ENCODE results near the gene ETS1.

The ETS1 gene

GRCh38 chr11:128563308-128563707, 24.1 kb downstream of the ETS1 start:
- H3K36me3 ChIP-seq (ENCODE audit: insufficient read depth, low read length): no peaks in the 10 kb centered on the region
- H3K27ac ChIP-seq (ENCODE audit: low read depth, low read length): no peak overlapping the region
- no peak overlapping the region for H3K4me3 ChIP-seq (ENCODE audit: low read depth in 1 of 2, low read length in 2 of 2)
- no peak overlapping the region for H3K9ac ChIP-seq (ENCODE audit: low read length)
- H3K9me3 ChIP-seq (ENCODE audit: low read length): no peaks in the 10 kb centered on the region
- no peaks in the 10 kb centered on the region for H3K27me3 ChIP-seq (ENCODE audit: control insufficient read depth in 1 of 2, insufficient read depth in 2 of 2, low read length in 2 of 2)
- H3K4me1 ChIP-seq (ENCODE audit: insufficient read depth, low read length): no peaks in the 10 kb centered on the region

- no peaks in the 10 kb centered on the region for H3K9me3 ChIP-seq (ENCODE audit: low read length)
- no peaks in the 10 kb centered on the region for H3K4me1 ChIP-seq (ENCODE audit: insufficient read depth, low read length)
- H3K27me3 ChIP-seq (ENCODE audit: control insufficient read depth in 1 of 2, insufficient read depth in 2 of 2, low read length in 2 of 2): no peaks in the 10 kb centered on the region
- H3K36me3 ChIP-seq (ENCODE audit: insufficient read depth, low read length): no peaks in the 10 kb centered on the region
- H3K27ac ChIP-seq (ENCODE audit: low read depth, low read length): no peak overlapping the region
- no peak overlapping the region for H3K9ac ChIP-seq (ENCODE audit: low read length)
- no peak overlapping the region for H3K4me3 ChIP-seq (ENCODE audit: low read depth in 1 of 2, low read length in 2 of 2)
These were observed 27.8 kb downstream of the ETS1 start for GRCh38 chr11:128559496-128560103.

- H3K4me3 ChIP-seq (ENCODE audit: low read depth in 1 of 2, low read length in 2 of 2): no peak overlapping the region
- no peaks in the 10 kb centered on the region for H3K4me1 ChIP-seq (ENCODE audit: insufficient read depth, low read length)
- peaks cover 0 to 5% of the 10 kb centered on the region in 2 donors for H3K27me3 ChIP-seq (ENCODE audit: control insufficient read depth in 1 of 2, insufficient read depth in 2 of 2, low read length in 2 of 2)
- no peak overlapping the region for H3K9ac ChIP-seq (ENCODE audit: low read length)
- H3K36me3 ChIP-seq (ENCODE audit: insufficient read depth, low read length): no peaks in the 10 kb centered on the region
- no peak overlapping the region for H3K27ac ChIP-seq (ENCODE audit: low read depth, low read length)
- H3K9me3 ChIP-seq (ENCODE audit: low read length): no peaks in the 10 kb centered on the region
These were observed 31.8 kb downstream of the ETS1 start for GRCh38 chr11:128555606-128556005.

- Histone ChIP-seq H3K36me3 (ENCODE audit: insufficient read depth, low read length) (no peaks in the 10 kb centered on the region), H3K27me3 (ENCODE audit: control insufficient read depth in 1 of 2, insufficient read depth in 2 of 2, low read length in 2 of 2) (peaks cover 0 to 5% of the 10 kb centered on the region in 2 donors), H3K9ac (ENCODE audit: low read length) (no peak overlapping the region), H3K4me1 (ENCODE audit: insufficient read depth, low read length) (peaks cover 13% of the 10 kb centered on the region), H3K27ac (ENCODE audit: low read depth, low read length) (no peak overlapping the region), H3K4me3 (ENCODE audit: low read depth in 1 of 2, low read length in 2 of 2) (no peak overlapping the region), H3K9me3 (ENCODE audit: low read length) (no peaks in the 10 kb centered on the region)
These were observed 33.5 kb downstream of the ETS1 start for GRCh38 chr11:128553662-128554362.

GRCh38 chr11:128552783-128553661, 34.3 kb downstream of the ETS1 start:
- Histone ChIP-seq H3K27me3 (ENCODE audit: control insufficient read depth in 1 of 2, insufficient read depth in 2 of 2, low read length in 2 of 2) (peaks cover 0 to 5% of the 10 kb centered on the region in 2 donors), H3K27ac (ENCODE audit: low read depth, low read length) (no peak overlapping the region), H3K9ac (ENCODE audit: low read length) (no peak overlapping the region), H3K4me3 (ENCODE audit: low read depth in 1 of 2, low read length in 2 of 2) (no peak overlapping the region), H3K36me3 (ENCODE audit: insufficient read depth, low read length) (no peaks in the 10 kb centered on the region), H3K9me3 (ENCODE audit: low read length) (no peaks in the 10 kb centered on the region), H3K4me1 (ENCODE audit: insufficient read depth, low read length) (peaks cover 19% of the 10 kb centered on the region)

- no peak overlapping the region for H3K9ac ChIP-seq (ENCODE audit: low read length)
- H3K9me3 ChIP-seq (ENCODE audit: low read length): no peaks in the 10 kb centered on the region
- H3K27me3 ChIP-seq (ENCODE audit: control insufficient read depth in 1 of 2, insufficient read depth in 2 of 2, low read length in 2 of 2): peaks cover 0 to 5% of the 10 kb centered on the region in 2 donors
- H3K36me3 ChIP-seq (ENCODE audit: insufficient read depth, low read length): no peaks in the 10 kb centered on the region
- H3K27ac ChIP-seq (ENCODE audit: low read depth, low read length): no peak overlapping the region
- H3K4me1 ChIP-seq (ENCODE audit: insufficient read depth, low read length): peaks cover 28% of the 10 kb centered on the region
- H3K4me3 ChIP-seq (ENCODE audit: low read depth in 1 of 2, low read length in 2 of 2): no peak overlapping the region
These were observed 35.6 kb downstream of the ETS1 start for GRCh38 chr11:128551611-128552335.

GRCh38 chr11:128551058-128551457, 36.3 kb downstream of the ETS1 start:
- Histone ChIP-seq H3K4me3 (ENCODE audit: low read depth in 1 of 2, low read length in 2 of 2) (no peak overlapping the region), H3K9me3 (ENCODE audit: low read length) (no peaks in the 10 kb centered on the region), H3K4me1 (ENCODE audit: insufficient read depth, low read length) (peaks cover 30% of the 10 kb centered on the region), H3K9ac (ENCODE audit: low read length) (no peak overlapping the region), H3K27me3 (ENCODE audit: control insufficient read depth in 1 of 2, insufficient read depth in 2 of 2, low read length in 2 of 2) (peaks cover 0 to 5% of the 10 kb centered on the region in 2 donors), H3K27ac (ENCODE audit: low read depth, low read length) (no peak overlapping the region), H3K36me3 (ENCODE audit: insufficient read depth, low read length) (no peaks in the 10 kb centered on the region)

- no peak overlapping the region for H3K27ac ChIP-seq (ENCODE audit: low read depth, low read length)
- peaks cover 30% of the 10 kb centered on the region for H3K4me1 ChIP-seq (ENCODE audit: insufficient read depth, low read length)
- no peaks in the 10 kb centered on the region for H3K36me3 ChIP-seq (ENCODE audit: insufficient read depth, low read length)
- H3K9ac ChIP-seq (ENCODE audit: low read length): no peak overlapping the region
- H3K4me3 ChIP-seq (ENCODE audit: low read depth in 1 of 2, low read length in 2 of 2): no peak overlapping the region
- no peaks in the 10 kb centered on the region for H3K9me3 ChIP-seq (ENCODE audit: low read length)
- H3K27me3 ChIP-seq (ENCODE audit: control insufficient read depth in 1 of 2, insufficient read depth in 2 of 2, low read length in 2 of 2): peaks cover 0 to 5% of the 10 kb centered on the region in 2 donors
These were observed 37.0 kb downstream of the ETS1 start for GRCh38 chr11:128550261-128550821.

GRCh38 chr11:128549256-128549944, 38.0 kb downstream of the ETS1 start:
- H3K27me3 ChIP-seq (ENCODE audit: control insufficient read depth in 1 of 2, insufficient read depth in 2 of 2, low read length in 2 of 2): peaks cover 0 to 5% of the 10 kb centered on the region in 2 donors
- H3K9me3 ChIP-seq (ENCODE audit: low read length): no peaks in the 10 kb centered on the region
- H3K4me1 ChIP-seq (ENCODE audit: insufficient read depth, low read length): peaks cover 35% of the 10 kb centered on the region
- H3K9ac ChIP-seq (ENCODE audit: low read length): no peak overlapping the region
- peak overlapping the region in 1 of 2 donors; percentile 64 for H3K4me3 ChIP-seq (ENCODE audit: low read depth in 1 of 2, low read length in 2 of 2)
- H3K27ac ChIP-seq (ENCODE audit: low read depth, low read length): peak overlapping the region; percentile 43
- no peaks in the 10 kb centered on the region for H3K36me3 ChIP-seq (ENCODE audit: insufficient read depth, low read length)

- Histone ChIP-seq H3K4me3 (ENCODE audit: low read depth in 1 of 2, low read length in 2 of 2) (peak overlapping the region; percentile 56 to 64), H3K4me1 (ENCODE audit: insufficient read depth, low read length) (peaks cover 36% of the 10 kb centered on the region), H3K27ac (ENCODE audit: low read depth, low read length) (no peak overlapping the region), H3K36me3 (ENCODE audit: insufficient read depth, low read length) (no peaks in the 10 kb centered on the region), H3K27me3 (ENCODE audit: control insufficient read depth in 1 of 2, insufficient read depth in 2 of 2, low read length in 2 of 2) (peaks cover 0 to 5% of the 10 kb centered on the region in 2 donors), H3K9me3 (ENCODE audit: low read length) (no peaks in the 10 kb centered on the region), H3K9ac (ENCODE audit: low read length) (peak overlapping the region; percentile 47)
These were observed 38.6 kb downstream of the ETS1 start for GRCh38 chr11:128548649-128549255.
